Stomach (tissue), 4 donors: ENCODE measurements around the gene SPAG16.
A peak's percentile ranks its signal among the peaks of the same experiment; 100 is the strongest.

ENCODE experiments used
- EP300 ChIP-seq: sonication (generic); formaldehyde crosslinking; IDR thresholded peaks from one replicate; pipeline ENCODE4 v1.6.1; 2017; ENCODE audit warnings: antibody characterized with exemption
- POLR2A ChIP-seq, 4 donors: fragments of 450-650 bp; IDR thresholded peaks; one replicate each; pipeline ENCODE4 v1.6.1; 2016; ENCODE audit warnings: antibody characterized with exemption in 4 of 4, control low read depth in 2 of 4, mild to moderate bottlenecking in 1 of 4, moderate library complexity in 1 of 4
- POLR2AphosphoS5 ChIP-seq, 3 donors: sonication (generic); formaldehyde crosslinking; IDR thresholded peaks; one replicate each; pipeline ENCODE4 v1.6.1; 2016; ENCODE audit warnings: antibody characterized with exemption in 3 of 3
- TF ChIP-seq, protein P1 (sequence below), 7 experiments: fragments of 450-650 bp in 4 of 7; fragments of 200-600 bp in 3 of 7; sonication (generic) in 3 of 7; IDR thresholded peaks; one replicate each; pipeline ENCODE4 v1.5.1; 2016 to 2019; ENCODE audit warnings: antibody characterized with exemption in 7 of 7, control low read depth in 2 of 7, mild to moderate bottlenecking in 1 of 7

DNA sequence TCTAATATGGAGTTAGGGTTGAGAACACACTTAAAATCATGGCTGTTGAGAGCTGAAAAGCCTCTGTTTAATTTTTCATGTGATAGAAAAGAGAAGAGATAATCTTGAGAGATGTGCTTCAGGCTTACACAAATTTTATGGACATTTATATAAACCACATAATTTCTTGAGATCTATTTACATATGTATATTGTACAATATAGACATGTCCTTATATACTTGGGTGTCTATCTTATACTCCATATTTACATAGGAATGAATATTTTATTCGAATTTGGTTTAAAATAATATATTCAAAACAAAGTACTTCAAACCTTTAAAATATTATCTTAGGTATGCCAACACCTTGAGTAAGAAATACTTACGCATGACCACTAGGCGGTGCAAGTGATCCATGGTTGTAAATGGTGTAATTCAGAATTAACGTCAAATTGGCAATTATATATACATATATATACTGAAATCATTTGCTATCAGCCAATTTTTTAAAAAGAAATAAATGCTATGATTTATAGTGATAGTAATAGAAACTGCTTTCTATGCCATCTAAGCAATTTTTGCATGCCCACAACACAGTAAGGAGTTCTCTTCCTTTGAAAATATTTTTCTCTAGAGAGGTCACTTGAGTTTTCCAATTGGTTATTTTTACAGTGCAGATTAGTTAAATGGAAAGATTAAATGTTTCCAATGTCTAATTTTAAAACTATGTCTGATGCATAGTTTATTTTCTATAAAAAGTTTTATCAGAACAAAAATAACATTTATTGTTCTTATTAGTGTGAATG lies 37.6 kb upstream of the SPAG16 start:
- TF ChIP-seq POLR2A (IDR thresholded peaks at IDR 0.05), result no peak
- TF ChIP-seq, protein P1, sequence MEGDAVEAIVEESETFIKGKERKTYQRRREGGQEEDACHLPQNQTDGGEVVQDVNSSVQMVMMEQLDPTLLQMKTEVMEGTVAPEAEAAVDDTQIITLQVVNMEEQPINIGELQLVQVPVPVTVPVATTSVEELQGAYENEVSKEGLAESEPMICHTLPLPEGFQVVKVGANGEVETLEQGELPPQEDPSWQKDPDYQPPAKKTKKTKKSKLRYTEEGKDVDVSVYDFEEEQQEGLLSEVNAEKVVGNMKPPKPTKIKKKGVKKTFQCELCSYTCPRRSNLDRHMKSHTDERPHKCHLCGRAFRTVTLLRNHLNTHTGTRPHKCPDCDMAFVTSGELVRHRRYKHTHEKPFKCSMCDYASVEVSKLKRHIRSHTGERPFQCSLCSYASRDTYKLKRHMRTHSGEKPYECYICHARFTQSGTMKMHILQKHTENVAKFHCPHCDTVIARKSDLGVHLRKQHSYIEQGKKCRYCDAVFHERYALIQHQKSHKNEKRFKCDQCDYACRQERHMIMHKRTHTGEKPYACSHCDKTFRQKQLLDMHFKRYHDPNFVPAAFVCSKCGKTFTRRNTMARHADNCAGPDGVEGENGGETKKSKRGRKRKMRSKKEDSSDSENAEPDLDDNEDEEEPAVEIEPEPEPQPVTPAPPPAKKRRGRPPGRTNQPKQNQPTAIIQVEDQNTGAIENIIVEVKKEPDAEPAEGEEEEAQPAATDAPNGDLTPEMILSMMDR (IDR thresholded peaks at IDR 0.05), result peak in 5 of 7 experiments; percentile 35 to 79 (median 59)
- no peak for TF ChIP-seq EP300
- no peak for TF ChIP-seq POLR2AphosphoS5 (IDR thresholded peaks at IDR 0.05)
